ENCODE measurements around the gene BAZ2B. TPM values are rescaled to one million over a fixed set of nuclear protein-coding genes. Genes with fewer than 3 reads are reported as not detected.

The BAZ2B gene
- total RNA-seq, 1 donor from 2014 or later = 69.8 TPM

GRCh38 chr2:159572459-159572858 lies 43.9 kb downstream of the BAZ2B start:
- no peak for DNase-seq (ENCODE audit: low read depth)
- Mint-ChIP-seq H3K9me3 (ENCODE audit: unreplicated experiment) (peaks cover 1% of the 10 kb centered on the region), H3K27ac (ENCODE audit: unreplicated experiment) (no peak overlapping the region), H3K4me3 (ENCODE audit: unreplicated experiment) (no peak overlapping the region), H3K36me3 (ENCODE audit: low read depth, unreplicated experiment) (peaks cover 4% of the 10 kb centered on the region), H3K4me1 (ENCODE audit: low read depth, unreplicated experiment) (peaks cover 2% of the 10 kb centered on the region), H3K27me3 (ENCODE audit: low read depth, unreplicated experiment) (no peaks in the 10 kb centered on the region)
- peaks cover 32% of the 10 kb centered on the region for H4K20me1 ChIP-seq (ENCODE audit: insufficient read depth, low read length)
- H3K36me3 ChIP-seq (ENCODE audit: insufficient read depth, low read length) = peaks cover 3% of the 10 kb centered on the region
- FAIRE-seq = no peak
- H3K27ac ChIP-seq (ENCODE audit: low read depth, low read length) = no peak overlapping the region
- H3K9ac ChIP-seq (ENCODE audit: low read length) = no peak overlapping the region
- no peaks in the 10 kb centered on the region for H3K27me3 ChIP-seq (ENCODE audit: insufficient read depth, low read length)
- no peaks in the 10 kb centered on the region for H3K4me1 ChIP-seq (ENCODE audit: insufficient read depth, low read length)
- H3K4me3 ChIP-seq (ENCODE audit: insufficient read depth, low read depth, low read length) = no peak overlapping the region
- H3K79me2 ChIP-seq (ENCODE audit: insufficient read depth, low read length) = peaks cover 44% of the 10 kb centered on the region
- no peak overlapping the region for H2AFZ ChIP-seq (ENCODE audit: low read depth, low read length)
- TF ChIP-seq EZH2 (IDR thresholded peaks at IDR 0.05; ENCODE audit: insufficient read depth, low read length) (no peak), CTCF (IDR thresholded peaks at IDR 0.05; ENCODE audit: insufficient read depth, low read depth, low read length) (no peak)
- no peaks in the 10 kb centered on the region for H3K9me3 ChIP-seq (ENCODE audit: insufficient read depth, low read depth, low read length)
- no peak overlapping the region for H3K4me2 ChIP-seq (ENCODE audit: low read length)

GRCh38 chr2:159571540-159572260 lies 44.6 kb downstream of the BAZ2B start:
- H3K4me2 ChIP-seq (ENCODE audit: low read length) = no peak overlapping the region
- Mint-ChIP-seq H3K36me3 (ENCODE audit: low read depth, unreplicated experiment) (peaks cover 5% of the 10 kb centered on the region), H3K27ac (ENCODE audit: unreplicated experiment) (no peak overlapping the region), H3K9me3 (ENCODE audit: unreplicated experiment) (peaks cover 1% of the 10 kb centered on the region), H3K4me3 (ENCODE audit: unreplicated experiment) (no peak overlapping the region), H3K4me1 (ENCODE audit: low read depth, unreplicated experiment) (peaks cover 2% of the 10 kb centered on the region), H3K27me3 (ENCODE audit: low read depth, unreplicated experiment) (no peaks in the 10 kb centered on the region)
- no peak for FAIRE-seq
- no peak overlapping the region for H2AFZ ChIP-seq (ENCODE audit: low read depth, low read length)
- no peak overlapping the region for H3K27ac ChIP-seq (ENCODE audit: low read depth, low read length)
- H3K9ac ChIP-seq (ENCODE audit: low read length) = no peak overlapping the region
- H4K20me1 ChIP-seq (ENCODE audit: insufficient read depth, low read length) = peaks cover 30% of the 10 kb centered on the region
- no peaks in the 10 kb centered on the region for H3K4me1 ChIP-seq (ENCODE audit: insufficient read depth, low read length)
- peaks cover 3% of the 10 kb centered on the region for H3K36me3 ChIP-seq (ENCODE audit: insufficient read depth, low read length)
- H3K9me3 ChIP-seq (ENCODE audit: insufficient read depth, low read depth, low read length) = no peaks in the 10 kb centered on the region
- H3K79me2 ChIP-seq (ENCODE audit: insufficient read depth, low read length) = peaks cover 42% of the 10 kb centered on the region
- no peak for DNase-seq (ENCODE audit: low read depth)
- H3K4me3 ChIP-seq (ENCODE audit: insufficient read depth, low read depth, low read length) = no peak overlapping the region
- no peak for TF ChIP-seq CTCF (IDR thresholded peaks at IDR 0.05; ENCODE audit: insufficient read depth, low read depth, low read length)
- TF ChIP-seq EZH2 (IDR thresholded peaks at IDR 0.05; ENCODE audit: insufficient read depth, low read length) = no peak
- H3K27me3 ChIP-seq (ENCODE audit: insufficient read depth, low read length) = no peaks in the 10 kb centered on the region

GRCh38 chr2:159564081-159564480 lies 52.3 kb downstream of the BAZ2B start:
- Histone ChIP-seq H3K79me2 (ENCODE audit: insufficient read depth, low read length) (peaks cover 20% of the 10 kb centered on the region), H3K27me3 (ENCODE audit: insufficient read depth, low read length) (no peaks in the 10 kb centered on the region), H3K36me3 (ENCODE audit: insufficient read depth, low read length) (no peaks in the 10 kb centered on the region), H3K9me3 (ENCODE audit: insufficient read depth, low read depth, low read length) (no peaks in the 10 kb centered on the region), H3K9ac (ENCODE audit: low read length) (no peak overlapping the region), H3K4me3 (ENCODE audit: insufficient read depth, low read depth, low read length) (no peak overlapping the region), H3K4me2 (ENCODE audit: low read length) (no peak overlapping the region), H3K4me1 (ENCODE audit: insufficient read depth, low read length) (no peaks in the 10 kb centered on the region), H3K27ac (ENCODE audit: low read depth, low read length) (no peak overlapping the region), H4K20me1 (ENCODE audit: insufficient read depth, low read length) (peaks cover 22% of the 10 kb centered on the region), H2AFZ (ENCODE audit: low read depth, low read length) (no peak overlapping the region)
- no peaks in the 10 kb centered on the region for H3K27me3 Mint-ChIP-seq (ENCODE audit: low read depth, unreplicated experiment)
- no peak overlapping the region for H3K4me3 Mint-ChIP-seq (ENCODE audit: unreplicated experiment)
- H3K27ac Mint-ChIP-seq (ENCODE audit: unreplicated experiment) = no peak overlapping the region
- H3K36me3 Mint-ChIP-seq (ENCODE audit: low read depth, unreplicated experiment) = peaks cover 8% of the 10 kb centered on the region
- peaks cover 13% of the 10 kb centered on the region for H3K4me1 Mint-ChIP-seq (ENCODE audit: low read depth, unreplicated experiment)
- DNase-seq (ENCODE audit: low read depth) = peak; percentile 42
- TF ChIP-seq EZH2 (IDR thresholded peaks at IDR 0.05; ENCODE audit: insufficient read depth, low read length) = no peak
- FAIRE-seq = peak; percentile 72
- no peaks in the 10 kb centered on the region for H3K9me3 Mint-ChIP-seq (ENCODE audit: unreplicated experiment)

All from astrocyte (in vitro differentiated cells and primary cell).